H9 (cell line): Measurements from ENCODE around the gene IFT27. TPM values are rescaled to one million over a fixed set of nuclear protein-coding genes. Genes with fewer than 3 reads are reported as not detected.

Experiments
- DNase-seq: peaks from one replicate; pipeline ENCODE4 v3.0.0-alpha.2; 2017
- H2AFZ ChIP-seq: one replicate; pipeline ENCODE4 v1.6.1; 2013; ENCODE audit warnings: mild to moderate bottlenecking, low read length, control low read depth, moderate library complexity
- H2AK5ac ChIP-seq: 2 replicates; pipeline ENCODE4 v1.6.1; 2013; ENCODE audit warnings: low read length, control low read depth, mixed read lengths; ENCODE audit not compliant: insufficient read length
- H2BK120ac ChIP-seq: one replicate; pipeline ENCODE4 v1.6.1; 2013; ENCODE audit warnings: low read depth, mild to moderate bottlenecking, low read length, control low read depth, inconsistent platforms; ENCODE audit not compliant: poor library complexity, severe bottlenecking
- H2BK12ac ChIP-seq: 2 replicates; pipeline ENCODE4 v1.6.1; 2013; ENCODE audit warnings: low read length, control low read depth, mixed read lengths, low read depth; ENCODE audit not compliant: insufficient read length
- H2BK15ac ChIP-seq: 2 replicates; pipeline ENCODE4 v1.6.1; 2013; ENCODE audit warnings: low read depth, low read length, control low read depth
- H2BK20ac ChIP-seq: one replicate; pipeline ENCODE4 v1.6.1; 2013; ENCODE audit warnings: low read depth, mild to moderate bottlenecking, low read length, control low read depth, inconsistent platforms; ENCODE audit not compliant: poor library complexity, severe bottlenecking
- H2BK5ac ChIP-seq: 2 replicates; pipeline ENCODE4 v1.6.1; 2013; ENCODE audit warnings: low read length, control low read depth, mixed read lengths; ENCODE audit not compliant: insufficient read length
- H3K14ac ChIP-seq: 2 replicates; pipeline ENCODE4 v1.6.1; 2013; ENCODE audit warnings: low read length, control low read depth; ENCODE audit not compliant: insufficient read depth
- H3K18ac ChIP-seq: 2 replicates; pipeline ENCODE4 v1.6.1; 2013; ENCODE audit warnings: low read depth, mild to moderate bottlenecking, mixed read lengths, low read length, control low read depth; ENCODE audit not compliant: insufficient read length
- H3K23ac ChIP-seq: 2 replicates; pipeline ENCODE4 v1.6.1; 2013; ENCODE audit warnings: low read length, control low read depth, mixed read lengths, low read depth; ENCODE audit not compliant: insufficient read length
- H3K23me2 ChIP-seq: 2 replicates; pipeline ENCODE4 v1.6.1; 2013; ENCODE audit warnings: low read depth, mild to moderate bottlenecking, mixed read lengths, low read length, control low read depth; ENCODE audit not compliant: insufficient read length, poor library complexity, severe bottlenecking
- H3K27ac ChIP-seq: 2 replicates; pipeline ENCODE4 v1.5.1; 2013; ENCODE audit warnings: low read length, control low read depth, mixed read lengths, low read depth; ENCODE audit not compliant: insufficient read length
- H3K27me3 ChIP-seq: 2 replicates; pipeline ENCODE4 v1.6.1; 2013; ENCODE audit warnings: low read length, control low read depth, inconsistent platforms; ENCODE audit not compliant: insufficient read depth
- H3K4ac ChIP-seq: 2 replicates; pipeline ENCODE4 v1.6.1; 2013; ENCODE audit warnings: low read depth, mild to moderate bottlenecking, control low read depth, inconsistent platforms, low read length, moderate library complexity
- H3K4me1 ChIP-seq: 2 replicates; pipeline ENCODE4 v1.6.1; 2013; ENCODE audit warnings: low read length, control low read depth, inconsistent platforms; ENCODE audit not compliant: insufficient read depth
- H3K4me2 ChIP-seq: 2 replicates; pipeline ENCODE4 v1.6.1; 2013; ENCODE audit warnings: low read length, control low read depth, mixed read lengths; ENCODE audit not compliant: insufficient read length, insufficient read depth
- H3K56ac ChIP-seq: 2 replicates; pipeline ENCODE4 v1.6.1; 2013; ENCODE audit warnings: low read depth, mild to moderate bottlenecking, mixed read lengths, low read length, control low read depth; ENCODE audit not compliant: insufficient read length
- H3K79me1 ChIP-seq: 2 replicates; pipeline ENCODE4 v1.6.1; 2013; ENCODE audit warnings: low read depth, mild to moderate bottlenecking, moderate library complexity, low read length, control low read depth, inconsistent platforms; ENCODE audit not compliant: insufficient read depth, poor library complexity, severe bottlenecking
- H3K79me2 ChIP-seq: 2 replicates; pipeline ENCODE4 v1.6.1; 2013; ENCODE audit warnings: low read length, control low read depth, inconsistent platforms; ENCODE audit not compliant: insufficient read depth
- H3K9ac ChIP-seq: 2 replicates; pipeline ENCODE4 v1.6.1; 2013; ENCODE audit warnings: low read length, control low read depth, mixed read lengths; ENCODE audit not compliant: insufficient read length; ENCODE audit errors: extremely low read depth
- H3K9me3 ChIP-seq: one replicate; pipeline ENCODE4 v1.6.1; 2013; ENCODE audit warnings: low read depth, low read length, inconsistent platforms; ENCODE audit not compliant: control insufficient read depth
- H3T11ph ChIP-seq: one replicate; pipeline ENCODE4 v1.6.1; 2013; ENCODE audit warnings: mild to moderate bottlenecking, low read length, control low read depth, inconsistent platforms
- H4K20me1 ChIP-seq: one replicate; pipeline ENCODE4 v1.6.1; 2013; ENCODE audit not compliant: control insufficient read depth, insufficient read length, insufficient read depth
- H4K5ac ChIP-seq: 2 replicates; pipeline ENCODE4 v1.6.1; 2013; ENCODE audit warnings: low read depth, mild to moderate bottlenecking, mixed read lengths, low read length, control low read depth; ENCODE audit not compliant: insufficient read length
- H4K8ac ChIP-seq: replicated peaks from 2 replicates; pipeline ENCODE4 v1.6.1; 2013; ENCODE audit warnings: low read length, control low read depth, mixed read lengths, low read depth; ENCODE audit not compliant: insufficient read length
- H4K91ac ChIP-seq: 2 replicates; pipeline ENCODE4 v1.6.1; 2013; ENCODE audit warnings: low read depth, mild to moderate bottlenecking, moderate library complexity, mixed read lengths, low read length, control low read depth; ENCODE audit not compliant: insufficient read length
- H3K27ac Mint-ChIP-seq, 3 experiments: 2 replicates in 2 of 3; 3 replicates in 1 of 3; pipeline ENCODE4 v1.8.0; 2020 to 2021; ENCODE audit warnings: mixed read lengths in 3 of 3, mild to moderate bottlenecking in 1 of 3, moderate library complexity in 1 of 3
- H3K27me3 Mint-ChIP-seq: 2 replicates; pipeline ENCODE4 v1.8.0; 2021; ENCODE audit warnings: low read depth, mild to moderate bottlenecking, moderate library complexity, mixed read lengths
- H3K36me3 Mint-ChIP-seq, 3 experiments: 2 replicates in 2 of 3; 3 replicates in 1 of 3; pipeline ENCODE4 v1.8.0; 2020 to 2021; ENCODE audit warnings: low read depth in 3 of 3, mixed read lengths in 3 of 3; ENCODE audit not compliant: insufficient read depth in 1 of 3
- H3K4me1 Mint-ChIP-seq, 2 experiments: 2 replicates each; pipeline ENCODE4 v1.8.0; 2020; ENCODE audit warnings: mixed read lengths in 2 of 2
- H3K4me3 Mint-ChIP-seq, 2 experiments: 2 replicates in 1 of 2; 3 replicates in 1 of 2; pipeline ENCODE4 v1.8.0; 2020 to 2021; ENCODE audit warnings: mild to moderate bottlenecking in 2 of 2, mixed read lengths in 2 of 2, moderate library complexity in 1 of 2
- H3K9me3 Mint-ChIP-seq, 2 experiments: 2 replicates in 1 of 2; 3 replicates in 1 of 2; pipeline ENCODE4 v1.8.0; 2020; ENCODE audit warnings: mild to moderate bottlenecking in 2 of 2, mixed read lengths in 2 of 2, moderate library complexity in 1 of 2
- CTCF ChIP-seq: fragments of 200-600 bp; sonication (generic); conservative IDR thresholded peaks from 3 replicates; pipeline ENCODE4 v1.8.0; 2021; ENCODE audit warnings: antibody characterized with exemption, mild to moderate bottlenecking
- WGBS: extraction: QIAGEN DNeasy Blood & Tissue Kit; methylation state at CpG from one replicate; pipeline ENCODE4 v1.1.7; 2013; ENCODE audit warnings: missing lambda C conversion rate, low lambda C conversion rate, mixed read lengths; ENCODE audit not compliant: insufficient read length; ENCODE audit errors: extremely low coverage; 5-methylcytosine and 5-hydroxymethylcytosine counted together
- total RNA-seq: library from RNA; stranded (reverse); gene quantifications from 2 replicates; pipeline ENCODE4 v1.2.1, GENCODE V29; 2021

The IFT27 gene
- total RNA-seq, 1 experiment from 2014 or later: 43.4 TPM

- H4K5ac ChIP-seq: no peak overlapping the region
These were observed 19.7 kb upstream of the IFT27 start for GRCh38 chr22:36795633-36796032.

More at GRCh38 chr22:36795633-36796032, 19.7 kb upstream of the IFT27 start:
- H2BK20ac ChIP-seq: no peak overlapping the region
- no peak overlapping the region for H2BK15ac ChIP-seq
- Mint-ChIP-seq H3K36me3 (no peaks in the 10 kb centered on the region), H3K4me1 (peaks cover 45 to 46% of the 10 kb centered on the region in 2 experiments), H3K4me3 (no peak overlapping the region; a peak in 1 of 5 replicates), H3K27ac (no peak overlapping the region; a peak in 1 of 7 replicates), H3K27me3 (peaks cover 10% of the 10 kb centered on the region), H3K9me3 (peaks cover 0 to 3% of the 10 kb centered on the region in 2 experiments; a peak in 2 of 5 replicates)
- no peak overlapping the region for H4K8ac ChIP-seq
- no peaks in the 10 kb centered on the region for H4K20me1 ChIP-seq
- H3K18ac ChIP-seq: no peak overlapping the region
- no peak for TF ChIP-seq CTCF
- H3K56ac ChIP-seq: no peak overlapping the region
- H3K79me2 ChIP-seq: no peaks in the 10 kb centered on the region
- no peak overlapping the region for H3K4ac ChIP-seq
- no peaks in the 10 kb centered on the region for H3K27me3 ChIP-seq
- peaks cover 15% of the 10 kb centered on the region; the same call in 1 of the 2 replicates for H3K4me1 ChIP-seq
- no peak overlapping the region for H3K27ac ChIP-seq
- no peaks in the 10 kb centered on the region for H3K23me2 ChIP-seq
- no peak overlapping the region for H3K9ac ChIP-seq
- H2BK120ac ChIP-seq: no peak overlapping the region
- H2BK12ac ChIP-seq: no peak overlapping the region
- H3K4me2 ChIP-seq: no peak overlapping the region
- H3K79me1 ChIP-seq: no peaks in the 10 kb centered on the region
- H2AFZ ChIP-seq: no peak overlapping the region
- H3T11ph ChIP-seq: no peak overlapping the region
- H3K9me3 ChIP-seq: no peaks in the 10 kb centered on the region
- no peak overlapping the region for H2AK5ac ChIP-seq
- no peak overlapping the region for H3K14ac ChIP-seq
- DNase-seq: no peak
- WGBS: no CpG with 5 or more reads among the region's 7 CpGs
- no peak overlapping the region for H4K91ac ChIP-seq
- H3K23ac ChIP-seq: no peak overlapping the region
- no peak overlapping the region for H2BK5ac ChIP-seq
